ENCODE measurements around the gene NOXO1.

Gene NOXO1

GRCh38 chr16:1998852-1999801 is 17.9 kb upstream of the NOXO1 start:
- no peak for DNase-seq (ENCODE audit: low read depth, low spot score)
- no peak overlapping the region for H3K27ac ChIP-seq

- no peak overlapping the region for H3K27ac ChIP-seq
These were observed 17.1 kb upstream of the NOXO1 start for GRCh38 chr16:1998360-1998835.

GRCh38 chr16:1997494-1998359 is 16.5 kb upstream of the NOXO1 start:
- DNase-seq (ENCODE audit: low read depth, low spot score) = no peak
- no peak overlapping the region for H3K27ac ChIP-seq

More at GRCh38 chr16:1998360-1998835, 17.1 kb upstream of the NOXO1 start:
- no peak for DNase-seq (ENCODE audit: low read depth, low spot score)

- H3K27ac ChIP-seq = peak overlapping the region; percentile 85
- DNase-seq (ENCODE audit: low read depth, low spot score) = peak; percentile 43
These were observed 12.5 kb upstream of the NOXO1 start for GRCh38 chr16:1993731-1994131.

- peak overlapping the region; percentile 85 for H3K27ac ChIP-seq
- DNase-seq (ENCODE audit: low read depth, low spot score) = no peak
These were observed 11.5 kb upstream of the NOXO1 start for GRCh38 chr16:1992704-1993317.

GRCh38 chr16:1991948-1992703 is 10.9 kb upstream of the NOXO1 start:
- peak; percentile 27 for DNase-seq (ENCODE audit: low read depth, low spot score)
- H3K27ac ChIP-seq = no peak overlapping the region

- H3K27ac ChIP-seq = no peak overlapping the region
- DNase-seq (ENCODE audit: low read depth, low spot score) = no peak
These were observed 10.3 kb upstream of the NOXO1 start for GRCh38 chr16:1991588-1991947.

- DNase-seq (ENCODE audit: low read depth, low spot score) = no peak
- no peak overlapping the region for H3K27ac ChIP-seq
These were observed 9.9 kb upstream of the NOXO1 start for GRCh38 chr16:1991135-1991551.

GRCh38 chr16:1990351-1991134 is 9.3 kb upstream of the NOXO1 start:
- H3K27ac ChIP-seq = no peak overlapping the region
- no peak for DNase-seq (ENCODE audit: low read depth, low spot score)

GRCh38 chr16:1990101-1990350 is 8.8 kb upstream of the NOXO1 start:
- H3K27ac ChIP-seq = no peak overlapping the region
- no peak for DNase-seq (ENCODE audit: low read depth, low spot score)

GRCh38 chr16:1989209-1990100 is 8.2 kb upstream of the NOXO1 start, which contains the start of gene SYNGR3:
Gene SYNGR3, plus strand, starts transcription at chr16:1989970. Its CDS starts 133 bp downstream, at chr16:1990103.
- H3K27ac ChIP-seq = no peak within 1 kb of the TSS
- no peak for DNase-seq (ENCODE audit: low read depth, low spot score)

GRCh38 chr16:1987198-1987597 is 5.9 kb upstream of the NOXO1 start:
- no peak for DNase-seq (ENCODE audit: low read depth, low spot score)
- no peak overlapping the region for H3K27ac ChIP-seq

- no peak for DNase-seq (ENCODE audit: low read depth, low spot score)
- H3K27ac ChIP-seq = no peak overlapping the region
These were observed 4.3 kb upstream of the NOXO1 start for GRCh38 chr16:1985466-1986150.

- no peak for DNase-seq (ENCODE audit: low read depth, low spot score)
- peak overlapping the region; percentile 31 for H3K27ac ChIP-seq
These were observed 3.3 kb upstream of the NOXO1 start for GRCh38 chr16:1984347-1985225.

GRCh38 chr16:1983544-1984346 is 2.5 kb upstream of the NOXO1 start, which contains the start of gene GFER:
Gene GFER, plus strand, starts transcription at chr16:1984193. Its CDS starts 26 bp downstream, at chr16:1984219.
- DNase-seq (ENCODE audit: low read depth, low spot score) = peak; percentile 12

More at GRCh38 chr16:1983544-1984346, 2.5 kb upstream of the NOXO1 start, which contains the start of gene GFER:
- peak within 1 kb of the TSS; percentile 31 for H3K27ac ChIP-seq
